Hematopoietic multipotent progenitor cell treated with erythropoietin and hydrocortisone succinate and interleukin-3 and kit ligand, for 17 days (in vitro differentiated cells): ENCODE data around the gene FOXP1.
"Not testable (repeated sequence)": the region's sequence is repeated elsewhere in the genome, so short reads cannot be mapped to it uniquely, and the experiment has no call there.

Experiments
- DNase-seq: peaks from one replicate; pipeline ENCODE4 v3.0.0-alpha.2; 2015; ENCODE audit warnings: low spot score

The FOXP1 gene

GRCh38 chr3:71330505-71330904 is 253.0 kb downstream of the FOXP1 start:
- no peak for DNase-seq

- no peak for DNase-seq
These were observed 253.7 kb downstream of the FOXP1 start for GRCh38 chr3:71329817-71330216.

GRCh38 chr3:71328926-71329325 is 254.6 kb downstream of the FOXP1 start:
- no peak for DNase-seq

- peak; percentile 89 for DNase-seq
These were observed 255.6 kb downstream of the FOXP1 start for GRCh38 chr3:71327936-71328335.

- DNase-seq = no peak
These were observed 257.8 kb downstream of the FOXP1 start for GRCh38 chr3:71325715-71326114.

- not testable (repeated sequence) for DNase-seq
These were observed 259.3 kb downstream of the FOXP1 start for GRCh38 chr3:71324224-71324623.

GRCh38 chr3:71323558-71323957 is 260.0 kb downstream of the FOXP1 start:
- no peak for DNase-seq

GRCh38 chr3:71322154-71322553 is 261.4 kb downstream of the FOXP1 start:
- no peak for DNase-seq

GRCh38 chr3:71319771-71320170 is 263.8 kb downstream of the FOXP1 start:
- DNase-seq = no peak

GRCh38 chr3:71318458-71318827 is 265.1 kb downstream of the FOXP1 start:
- DNase-seq = no peak

- no peak for DNase-seq
These were observed 265.6 kb downstream of the FOXP1 start for GRCh38 chr3:71317749-71318457.

GRCh38 chr3:71317140-71317539 is 266.4 kb downstream of the FOXP1 start:
- no peak for DNase-seq

- no peak for DNase-seq
These were observed 267.3 kb downstream of the FOXP1 start for GRCh38 chr3:71316066-71316777.

GRCh38 chr3:71315431-71315830 is 268.1 kb downstream of the FOXP1 start:
- no peak for DNase-seq

GRCh38 chr3:71313844-71314243 is 269.7 kb downstream of the FOXP1 start:
- DNase-seq = no peak

GRCh38 chr3:71312461-71312860 is 271.1 kb downstream of the FOXP1 start:
- DNase-seq = no peak

- DNase-seq = peak; percentile 66
These were observed 271.9 kb downstream of the FOXP1 start for GRCh38 chr3:71311661-71312046.

GRCh38 chr3:71310980-71311660 is 272.4 kb downstream of the FOXP1 start:
- DNase-seq = no peak

- DNase-seq = no peak
These were observed 273.1 kb downstream of the FOXP1 start for GRCh38 chr3:71310359-71310979.

GRCh38 chr3:71309886-71310285 is 273.6 kb downstream of the FOXP1 start:
- no peak for DNase-seq

- DNase-seq = no peak
These were observed 274.2 kb downstream of the FOXP1 start for GRCh38 chr3:71309342-71309741.

- no peak for DNase-seq
These were observed 274.7 kb downstream of the FOXP1 start for GRCh38 chr3:71308836-71309235.
